ENCODE data around the gene TRIM2.

The TRIM2 gene

DNA sequence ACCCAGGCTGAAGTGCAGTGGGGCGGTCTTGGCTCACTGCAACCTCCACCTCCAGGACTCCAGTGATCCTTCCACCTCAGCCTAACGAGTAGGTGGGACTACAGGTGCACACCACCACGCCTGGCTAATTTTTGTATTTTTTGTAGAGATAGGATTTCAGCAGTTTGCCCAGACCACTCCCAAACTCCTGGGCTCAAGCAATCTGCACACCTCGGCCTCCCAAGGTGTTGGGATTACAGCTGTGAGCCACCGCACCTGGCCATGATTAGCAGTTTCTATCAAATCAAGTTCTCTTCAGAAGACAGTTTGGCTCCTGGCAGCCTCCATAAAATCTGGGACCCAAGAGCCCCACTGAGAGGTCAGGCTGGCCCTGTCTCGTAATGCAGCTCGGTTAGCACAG lies 26.4 kb upstream of the TRIM2 start:
- Histone ChIP-seq H3K79me2 (ENCODE audit: control insufficient read depth, low read length) (no peaks in the 10 kb centered on the region), H3K4me2 (ENCODE audit: low read length) (no peak overlapping the region), H3K27ac (ENCODE audit: low read depth, low read length) (no peak overlapping the region), H3K27me3 (ENCODE audit: control insufficient read depth, low read length) (no peaks in the 10 kb centered on the region), H3K36me3 (ENCODE audit: control insufficient read depth, low read length) (no peaks in the 10 kb centered on the region), H3K4me1 (ENCODE audit: control insufficient read depth, low read length) (no peaks in the 10 kb centered on the region), H3F3A (ENCODE audit: control insufficient read depth, insufficient read depth) (no peaks in the 10 kb centered on the region), H4K20me1 (ENCODE audit: control insufficient read depth, insufficient read depth, low read depth, low read length) (no peaks in the 10 kb centered on the region), H3K9me3 (ENCODE audit: control insufficient read depth, insufficient read depth, low read length) (no peaks in the 10 kb centered on the region), H3K9me2 (replicated peaks; ENCODE audit: control insufficient read depth, low read length) (no peaks in the 10 kb centered on the region), H3K4me3 (ENCODE audit: low read length) (no peak overlapping the region)
- TF ChIP-seq, protein P1, sequence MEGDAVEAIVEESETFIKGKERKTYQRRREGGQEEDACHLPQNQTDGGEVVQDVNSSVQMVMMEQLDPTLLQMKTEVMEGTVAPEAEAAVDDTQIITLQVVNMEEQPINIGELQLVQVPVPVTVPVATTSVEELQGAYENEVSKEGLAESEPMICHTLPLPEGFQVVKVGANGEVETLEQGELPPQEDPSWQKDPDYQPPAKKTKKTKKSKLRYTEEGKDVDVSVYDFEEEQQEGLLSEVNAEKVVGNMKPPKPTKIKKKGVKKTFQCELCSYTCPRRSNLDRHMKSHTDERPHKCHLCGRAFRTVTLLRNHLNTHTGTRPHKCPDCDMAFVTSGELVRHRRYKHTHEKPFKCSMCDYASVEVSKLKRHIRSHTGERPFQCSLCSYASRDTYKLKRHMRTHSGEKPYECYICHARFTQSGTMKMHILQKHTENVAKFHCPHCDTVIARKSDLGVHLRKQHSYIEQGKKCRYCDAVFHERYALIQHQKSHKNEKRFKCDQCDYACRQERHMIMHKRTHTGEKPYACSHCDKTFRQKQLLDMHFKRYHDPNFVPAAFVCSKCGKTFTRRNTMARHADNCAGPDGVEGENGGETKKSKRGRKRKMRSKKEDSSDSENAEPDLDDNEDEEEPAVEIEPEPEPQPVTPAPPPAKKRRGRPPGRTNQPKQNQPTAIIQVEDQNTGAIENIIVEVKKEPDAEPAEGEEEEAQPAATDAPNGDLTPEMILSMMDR (IDR thresholded peaks at IDR 0.05; ENCODE audit: low read depth, low read length, poor library complexity, severe bottlenecking) = no peak
- no peak for TF ChIP-seq EZH2phosphoT487 (IDR thresholded peaks at IDR 0.05; ENCODE audit: borderline replicate concordance, low read length)

DNA sequence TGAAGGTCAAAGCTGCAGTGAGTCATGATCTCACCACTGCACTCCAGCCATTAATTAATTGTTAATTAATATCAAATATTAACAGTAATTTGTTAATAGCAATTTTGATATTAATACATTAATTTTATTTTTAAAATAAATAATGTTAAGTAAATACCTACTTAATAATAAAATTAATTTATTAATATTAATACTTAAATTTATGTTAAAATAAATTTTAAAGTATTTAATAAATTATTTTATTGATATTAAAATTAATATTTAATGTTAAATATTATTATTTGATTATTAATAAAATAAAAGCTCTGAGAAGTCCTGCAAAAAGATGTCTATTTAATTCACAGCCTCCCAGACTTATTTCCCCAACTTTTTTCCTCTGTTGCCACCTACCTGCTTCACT lies 25.1 kb upstream of the TRIM2 start:
- Histone ChIP-seq H3K36me3 (ENCODE audit: control insufficient read depth, low read length) (no peaks in the 10 kb centered on the region), H3K4me1 (ENCODE audit: control insufficient read depth, low read length) (no peaks in the 10 kb centered on the region), H3K27ac (ENCODE audit: low read depth, low read length) (no peak overlapping the region), H3F3A (ENCODE audit: control insufficient read depth, insufficient read depth) (no peaks in the 10 kb centered on the region), H3K9me2 (replicated peaks; ENCODE audit: control insufficient read depth, low read length) (no peaks in the 10 kb centered on the region), H3K4me2 (ENCODE audit: low read length) (no peak overlapping the region), H3K79me2 (ENCODE audit: control insufficient read depth, low read length) (no peaks in the 10 kb centered on the region), H3K27me3 (ENCODE audit: control insufficient read depth, low read length) (no peaks in the 10 kb centered on the region), H4K20me1 (ENCODE audit: control insufficient read depth, insufficient read depth, low read depth, low read length) (no peaks in the 10 kb centered on the region), H3K9me3 (ENCODE audit: control insufficient read depth, insufficient read depth, low read length) (no peaks in the 10 kb centered on the region), H3K4me3 (ENCODE audit: low read length) (no peak overlapping the region)
- no peak for TF ChIP-seq EZH2phosphoT487 (IDR thresholded peaks at IDR 0.05; ENCODE audit: borderline replicate concordance, low read length)
- TF ChIP-seq, protein P1 (IDR thresholded peaks at IDR 0.05; ENCODE audit: low read depth, low read length, poor library complexity, severe bottlenecking) = no peak

DNA sequence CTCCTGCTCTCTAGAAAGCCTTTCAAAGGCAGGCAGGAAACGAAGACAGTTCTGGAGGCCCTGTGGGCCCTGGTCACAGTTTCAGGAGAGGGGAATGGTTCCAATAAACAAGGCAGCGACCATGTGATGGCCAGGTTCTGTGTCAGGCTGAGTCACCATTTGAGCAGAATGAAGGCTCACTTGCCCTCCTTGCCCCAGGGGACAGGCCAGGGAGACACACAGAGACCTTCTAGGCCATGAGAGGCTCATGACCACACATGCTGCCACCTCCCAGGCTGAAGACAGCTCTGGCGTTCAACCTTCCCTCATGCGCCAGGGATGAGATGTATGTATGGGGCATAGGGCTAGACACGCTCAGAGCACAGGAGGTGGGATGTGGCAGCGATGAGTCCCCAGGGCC lies 22.9 kb upstream of the TRIM2 start:
- Histone ChIP-seq H3F3A (ENCODE audit: control insufficient read depth, insufficient read depth) (no peaks in the 10 kb centered on the region), H3K27ac (ENCODE audit: low read depth, low read length) (no peak overlapping the region), H3K27me3 (ENCODE audit: control insufficient read depth, low read length) (no peaks in the 10 kb centered on the region), H3K79me2 (ENCODE audit: control insufficient read depth, low read length) (no peaks in the 10 kb centered on the region), H3K4me2 (ENCODE audit: low read length) (no peak overlapping the region), H3K36me3 (ENCODE audit: control insufficient read depth, low read length) (no peaks in the 10 kb centered on the region), H3K4me1 (ENCODE audit: control insufficient read depth, low read length) (no peaks in the 10 kb centered on the region), H3K9me3 (ENCODE audit: control insufficient read depth, insufficient read depth, low read length) (no peaks in the 10 kb centered on the region), H4K20me1 (ENCODE audit: control insufficient read depth, insufficient read depth, low read depth, low read length) (no peaks in the 10 kb centered on the region), H3K9me2 (replicated peaks; ENCODE audit: control insufficient read depth, low read length) (no peaks in the 10 kb centered on the region), H3K4me3 (ENCODE audit: low read length) (no peak overlapping the region)
- TF ChIP-seq, protein P1 (IDR thresholded peaks at IDR 0.05; ENCODE audit: low read depth, low read length, poor library complexity, severe bottlenecking) = no peak
- no peak for TF ChIP-seq EZH2phosphoT487 (IDR thresholded peaks at IDR 0.05; ENCODE audit: borderline replicate concordance, low read length)

DNA sequence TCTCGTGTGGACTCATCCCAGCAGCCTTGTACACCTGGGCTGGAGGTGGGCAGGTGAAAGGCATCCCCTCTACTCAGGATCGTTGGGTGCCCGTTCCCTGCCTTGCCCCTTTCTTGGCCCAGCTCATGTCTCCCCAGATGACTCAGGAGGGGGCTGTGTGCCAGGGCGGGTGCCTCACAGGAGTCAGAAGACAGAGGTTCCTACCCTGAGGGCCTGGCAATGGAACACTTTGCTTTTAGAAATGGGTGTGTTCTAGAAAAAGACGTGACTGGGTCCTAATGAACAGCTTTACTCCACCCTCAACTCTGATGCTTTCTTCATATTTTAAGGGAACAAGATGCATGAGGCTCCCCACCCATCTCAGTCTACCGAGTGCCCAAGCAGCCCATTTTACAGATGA lies 22.5 kb upstream of the TRIM2 start:
- no peaks in the 10 kb centered on the region for H3K4me1 ChIP-seq (ENCODE audit: control insufficient read depth, low read length)
- no peaks in the 10 kb centered on the region for H3K79me2 ChIP-seq (ENCODE audit: control insufficient read depth, low read length)
- H3K9me2 ChIP-seq (replicated peaks; ENCODE audit: control insufficient read depth, low read length) = no peaks in the 10 kb centered on the region
- no peaks in the 10 kb centered on the region for H3K36me3 ChIP-seq (ENCODE audit: control insufficient read depth, low read length)
- H3K27ac ChIP-seq (ENCODE audit: low read depth, low read length) = no peak overlapping the region
- no peak overlapping the region for H3K4me2 ChIP-seq (ENCODE audit: low read length)
- TF ChIP-seq EZH2phosphoT487 (IDR thresholded peaks at IDR 0.05; ENCODE audit: borderline replicate concordance, low read length) = no peak
- TF ChIP-seq, protein P1 (IDR thresholded peaks at IDR 0.05; ENCODE audit: low read depth, low read length, poor library complexity, severe bottlenecking) = no peak
- no peaks in the 10 kb centered on the region for H4K20me1 ChIP-seq (ENCODE audit: control insufficient read depth, insufficient read depth, low read depth, low read length)
- H3F3A ChIP-seq (ENCODE audit: control insufficient read depth, insufficient read depth) = no peaks in the 10 kb centered on the region
- no peaks in the 10 kb centered on the region for H3K27me3 ChIP-seq (ENCODE audit: control insufficient read depth, low read length)
- no peak overlapping the region for H3K4me3 ChIP-seq (ENCODE audit: low read length)
- no peaks in the 10 kb centered on the region for H3K9me3 ChIP-seq (ENCODE audit: control insufficient read depth, insufficient read depth, low read length)

All from DOHH2 (cell line).